Skin epidermis (tissue), 12 donors: ENCODE results near the gene KIF16B.

Experiments used
- H3K27ac ChIP-seq, 21 experiments: fragments of 200-600 bp; sonication (generic) in 11 of 21; one replicate each; pipeline ENCODE4 v1.5.0; 2020; ENCODE audit warnings: mild to moderate bottlenecking in 3 of 21, inconsistent platforms in 2 of 21, moderate library complexity in 2 of 21
- H3K4me3 ChIP-seq, 7 experiments: fragments of 200-600 bp; sonication (generic) in 2 of 7; one replicate each; pipeline ENCODE4 v1.5.0; 2020; ENCODE audit warnings: inconsistent platforms in 2 of 7, mild to moderate bottlenecking in 2 of 7, moderate library complexity in 1 of 7

The KIF16B gene

DNA sequence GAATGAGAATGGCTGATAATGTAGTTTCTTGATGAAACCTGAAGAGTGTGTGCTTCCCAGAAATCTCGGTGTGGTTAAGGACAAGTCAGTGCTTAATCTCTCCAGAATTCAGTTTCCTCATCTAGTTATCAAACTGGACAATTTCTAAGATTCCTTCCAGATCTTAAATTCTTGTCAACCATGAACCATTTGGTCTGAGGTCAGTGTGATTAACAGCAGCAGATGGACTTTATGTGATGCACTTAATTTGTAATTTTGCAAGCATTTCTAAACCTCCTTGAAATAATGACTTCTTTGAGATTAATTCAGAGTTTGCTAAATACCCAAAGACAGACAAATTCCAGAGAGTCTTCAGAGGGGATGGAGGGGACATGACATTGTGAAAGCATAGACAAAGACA is 160.3 kb downstream of the KIF16B start:
- H3K4me3 ChIP-seq, result no peak overlapping the region
- H3K27ac ChIP-seq, result no peak overlapping the region

DNA sequence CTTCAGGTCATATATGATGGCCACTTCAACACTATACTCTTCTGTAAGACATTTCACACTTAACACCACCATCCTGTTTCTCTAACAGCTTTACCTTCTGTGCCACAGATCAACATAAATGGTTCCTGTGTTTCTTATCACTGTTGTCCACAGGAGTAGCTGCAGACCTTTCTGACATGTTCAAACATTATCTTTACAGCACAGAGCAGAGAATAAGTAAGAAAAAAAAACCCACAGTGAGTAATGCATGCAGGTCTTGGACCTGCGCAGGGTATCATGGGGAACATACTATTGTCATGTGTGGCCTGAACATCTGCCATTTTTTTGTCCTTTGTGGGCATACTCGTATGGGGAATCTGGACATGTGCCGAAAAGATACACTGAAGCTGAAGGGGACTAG is 161.9 kb downstream of the KIF16B start:
- H3K4me3 ChIP-seq, result no peak overlapping the region
- no peak overlapping the region for H3K27ac ChIP-seq

DNA sequence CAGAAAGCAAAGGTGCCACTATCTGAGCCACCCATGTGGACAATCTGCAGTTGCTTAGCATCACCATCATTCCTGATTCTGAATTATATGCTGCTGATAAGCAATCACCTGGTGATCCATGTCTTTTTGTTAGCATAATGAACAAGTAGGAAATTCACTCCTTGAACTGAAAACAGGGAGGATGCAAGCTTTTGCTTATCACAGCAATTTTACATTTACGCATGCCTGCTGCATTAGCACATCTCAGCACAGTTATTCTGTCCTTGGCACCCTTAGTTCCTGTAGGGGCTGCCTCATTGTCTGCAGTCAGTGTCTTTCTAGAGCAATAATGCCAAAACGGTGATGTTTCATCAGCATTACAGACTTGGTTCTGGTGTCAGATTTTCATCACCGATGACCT is 162.6 kb downstream of the KIF16B start:
- Histone ChIP-seq H3K27ac (no peak overlapping the region), H3K4me3 (no peak overlapping the region)

DNA sequence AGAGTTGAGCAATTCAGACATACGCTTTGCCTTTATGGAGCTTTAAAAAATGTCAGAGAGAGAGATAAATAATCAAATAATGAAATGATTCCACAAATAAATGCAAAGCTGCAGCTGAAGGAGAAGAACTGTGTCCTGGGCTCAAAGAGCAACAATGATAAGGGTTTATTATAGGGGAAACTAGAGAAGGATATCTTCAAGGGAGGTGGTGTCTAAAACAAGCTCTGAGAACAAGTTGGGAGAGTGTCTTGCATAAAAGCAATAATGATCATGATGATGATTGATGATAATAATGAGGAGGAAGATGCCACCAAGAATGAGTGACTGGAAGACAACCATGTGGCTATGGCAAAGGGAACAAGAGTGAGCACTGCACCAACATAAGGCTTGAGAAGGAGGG is 164.3 kb downstream of the KIF16B start:
- Histone ChIP-seq H3K4me3 (no peak overlapping the region), H3K27ac (no peak overlapping the region)

DNA sequence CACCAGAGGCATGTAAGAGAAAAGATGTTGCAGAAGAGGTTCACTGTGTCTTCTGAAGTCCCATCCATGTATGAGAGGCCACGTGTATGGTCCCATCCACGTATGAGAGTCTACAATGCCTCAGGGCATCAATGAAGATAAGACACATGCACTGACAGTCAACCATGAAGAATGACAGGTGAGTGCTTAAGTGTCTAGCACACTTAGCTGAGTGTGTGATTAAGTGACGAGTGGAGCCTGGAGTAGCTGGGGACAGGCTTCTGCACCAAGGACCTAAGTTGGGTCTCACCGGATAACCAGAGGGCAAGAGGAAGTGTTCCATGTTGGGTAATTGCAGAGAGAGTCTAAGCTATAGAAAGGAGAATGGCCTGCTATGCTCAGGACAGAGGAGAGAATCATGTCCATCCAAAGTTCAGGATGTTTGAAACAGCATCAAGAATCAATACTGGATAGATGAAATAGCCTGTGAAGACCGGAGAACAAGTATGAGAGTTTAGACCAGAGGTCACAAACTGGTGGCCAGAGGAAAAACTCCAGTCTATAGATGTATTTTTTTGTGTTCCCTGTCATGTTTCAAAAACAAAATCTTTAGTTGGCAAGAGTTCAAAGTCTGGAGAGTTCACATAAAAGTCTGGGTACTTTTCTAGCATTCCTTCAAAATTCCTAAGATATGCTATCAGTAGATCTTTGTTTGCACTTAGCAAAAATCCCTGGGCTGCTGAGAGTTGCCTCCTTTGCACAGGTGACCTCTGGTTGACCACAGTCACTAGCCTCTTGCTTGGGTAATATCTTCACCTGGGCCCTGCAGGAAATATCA is 165.8 kb downstream of the KIF16B start:
- Histone ChIP-seq H3K4me3 (no peak overlapping the region), H3K27ac (no peak overlapping the region)

DNA sequence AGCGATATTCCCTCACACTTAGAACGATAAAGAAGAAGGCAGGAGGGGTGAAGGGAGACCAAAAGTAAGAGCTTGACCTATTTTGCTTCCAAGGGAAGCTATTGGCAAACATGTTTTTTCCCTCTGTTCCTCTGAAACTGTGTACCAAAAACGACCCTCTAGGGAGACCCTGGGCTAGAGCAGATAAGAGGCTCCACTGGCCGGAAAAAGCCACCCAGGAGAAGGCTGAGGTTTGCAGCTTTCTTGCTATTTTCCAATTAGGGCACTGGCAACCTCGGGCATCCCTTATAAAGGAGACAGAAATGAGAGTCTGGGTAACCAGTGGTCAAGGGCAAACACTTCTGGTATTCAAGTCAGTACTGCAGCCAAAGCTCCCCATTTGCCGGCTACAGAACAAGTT is 168.0 kb downstream of the KIF16B start:
- H3K4me3 ChIP-seq, result no peak overlapping the region
- no peak overlapping the region for H3K27ac ChIP-seq

DNA sequence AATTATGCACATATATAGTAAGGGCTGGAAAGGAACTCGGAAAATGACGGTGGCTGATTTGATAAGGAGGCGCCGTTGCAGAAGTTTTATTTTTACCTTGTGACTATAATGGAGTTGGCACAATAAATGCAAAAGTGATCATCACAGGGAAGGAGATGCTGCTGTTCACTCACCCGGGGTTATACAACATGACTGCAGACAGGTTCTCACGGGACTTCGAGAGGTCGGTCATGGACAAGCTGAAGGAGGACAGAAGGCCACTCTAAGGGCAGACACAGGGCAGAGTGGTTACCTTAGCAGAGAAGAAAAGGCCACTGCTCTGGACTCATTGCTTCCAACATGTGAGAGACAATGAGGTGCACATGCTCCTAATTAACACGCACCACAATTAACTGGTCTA is 168.6 kb downstream of the KIF16B start:
- Histone ChIP-seq H3K27ac (no peak overlapping the region), H3K4me3 (no peak overlapping the region)

DNA sequence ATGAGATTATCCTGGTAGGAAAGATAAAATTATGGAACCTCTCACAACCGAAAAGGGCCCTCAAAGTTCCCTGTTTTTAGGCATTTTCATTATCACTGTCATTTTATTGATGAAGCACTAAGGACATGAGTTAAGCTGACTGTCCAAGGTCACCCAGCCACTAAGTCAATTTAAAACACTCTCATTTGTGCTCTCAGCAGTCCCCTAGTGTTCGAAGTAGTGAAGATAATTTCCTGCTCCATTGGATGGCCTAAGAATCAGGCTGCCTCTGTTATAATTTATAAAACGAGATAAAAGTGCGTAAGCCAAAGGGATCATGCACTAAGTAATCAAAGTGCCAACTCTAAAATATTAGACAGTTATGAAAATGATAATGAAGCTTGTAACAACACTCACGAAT is 169.1 kb downstream of the KIF16B start:
- no peak overlapping the region for H3K27ac ChIP-seq

DNA sequence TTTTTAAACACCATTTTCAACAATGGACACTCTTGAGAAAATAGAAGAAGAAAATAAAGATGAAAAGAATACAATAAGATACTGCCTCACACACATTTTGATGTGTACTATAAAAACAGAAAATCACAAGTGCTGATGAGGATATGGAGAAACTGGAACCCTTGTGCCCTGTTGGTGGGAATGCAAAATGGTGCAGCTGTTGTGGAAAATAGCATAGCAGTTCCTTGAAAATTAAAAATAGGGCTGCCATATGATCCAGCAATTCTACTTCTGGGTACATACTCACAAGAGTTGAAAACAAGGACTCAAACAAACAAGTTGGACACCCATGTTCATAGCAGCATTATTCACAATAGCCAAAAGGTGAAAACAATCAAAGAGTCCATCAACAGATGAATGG is 173.0 kb downstream of the KIF16B start:
- H3K4me3 ChIP-seq, result no peak overlapping the region
- H3K27ac ChIP-seq, result no peak overlapping the region

More for the DNA sequence above, 169.1 kb downstream of the KIF16B start:
- H3K4me3 ChIP-seq, result no peak overlapping the region

DNA sequence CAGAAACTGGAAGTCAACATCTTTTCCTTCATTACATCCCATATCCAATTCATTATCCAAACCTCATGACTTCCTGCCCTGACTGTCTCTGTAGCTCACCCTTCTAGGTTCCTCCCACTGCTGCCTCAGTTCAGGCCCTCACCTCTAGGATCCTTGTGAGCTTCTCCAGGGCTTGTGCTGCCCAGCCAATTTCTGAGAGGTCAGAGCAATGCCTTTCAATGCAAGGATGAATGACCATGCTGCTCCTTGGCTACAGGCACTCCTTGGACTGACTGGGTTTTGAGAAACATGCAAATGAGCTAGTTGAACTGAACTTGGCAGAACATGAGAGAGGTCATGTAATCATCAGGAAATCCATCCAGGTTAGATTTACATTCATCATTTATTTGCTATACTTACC is 173.4 kb downstream of the KIF16B start:
- H3K4me3 ChIP-seq, result no peak overlapping the region
- no peak overlapping the region for H3K27ac ChIP-seq

DNA sequence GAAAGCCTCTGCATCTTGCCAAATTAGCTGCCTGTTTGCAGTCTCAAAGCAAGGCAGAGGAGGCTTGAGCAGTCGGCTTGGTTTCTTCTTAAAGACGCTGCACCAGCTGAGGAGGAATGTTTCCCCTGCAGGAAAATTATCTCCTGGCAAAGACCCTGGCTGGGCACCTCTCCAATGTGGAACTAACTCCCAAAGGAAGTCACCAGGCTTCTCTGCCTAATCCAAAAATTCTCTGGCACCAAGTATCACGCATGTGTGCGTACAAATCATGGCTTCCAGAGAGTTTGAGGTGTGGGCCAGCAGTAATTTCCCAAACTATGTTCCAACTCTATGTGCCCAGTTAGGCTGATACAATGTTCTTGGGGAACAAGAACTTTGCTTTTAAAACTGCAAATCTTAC is 176.2 kb downstream of the KIF16B start:
- H3K4me3 ChIP-seq, result no peak overlapping the region
- H3K27ac ChIP-seq, result peak overlapping the region in 1 of 21 experiments; percentile 36

DNA sequence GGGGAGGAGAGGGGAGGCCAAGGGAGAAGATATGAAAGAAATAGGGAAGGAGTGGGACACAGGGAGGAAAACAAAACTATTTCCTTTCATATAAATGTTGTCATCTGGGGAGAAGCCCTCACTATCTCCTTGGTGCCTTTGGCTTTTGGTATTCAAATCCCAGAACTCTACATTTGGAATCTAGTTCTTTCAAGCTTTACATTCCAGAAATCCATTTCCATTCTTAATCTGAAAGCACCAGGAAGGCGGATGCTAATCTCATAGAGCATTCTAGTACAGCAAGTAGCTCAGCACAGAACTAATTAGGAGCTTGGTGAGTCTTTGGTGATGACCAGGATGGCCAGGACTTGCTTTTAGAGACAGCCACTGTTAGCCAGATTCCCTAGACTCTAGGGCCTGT is 177.9 kb downstream of the KIF16B start:
- Histone ChIP-seq H3K27ac (no peak overlapping the region), H3K4me3 (no peak overlapping the region)

DNA sequence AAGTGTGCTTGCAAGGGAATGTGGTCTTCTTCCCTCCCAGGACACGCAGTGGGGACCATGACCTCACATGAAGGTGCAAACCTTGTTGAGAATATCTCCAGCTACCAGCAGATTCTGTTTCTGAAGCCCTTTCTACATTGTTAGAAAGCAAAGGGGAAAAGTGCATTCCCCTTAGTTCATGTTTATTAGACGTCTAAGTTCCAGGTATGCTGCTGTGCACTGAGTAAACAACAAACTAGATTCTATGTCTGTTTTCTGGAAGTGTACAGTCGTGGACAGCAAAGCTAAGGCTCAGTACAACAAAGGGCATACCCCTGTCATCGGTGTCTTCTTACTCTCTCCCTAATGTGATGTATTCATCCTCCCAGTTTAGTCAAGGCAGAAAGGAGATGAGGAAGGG is 178.5 kb downstream of the KIF16B start:
- H3K27ac ChIP-seq, result no peak overlapping the region
- no peak overlapping the region for H3K4me3 ChIP-seq

DNA sequence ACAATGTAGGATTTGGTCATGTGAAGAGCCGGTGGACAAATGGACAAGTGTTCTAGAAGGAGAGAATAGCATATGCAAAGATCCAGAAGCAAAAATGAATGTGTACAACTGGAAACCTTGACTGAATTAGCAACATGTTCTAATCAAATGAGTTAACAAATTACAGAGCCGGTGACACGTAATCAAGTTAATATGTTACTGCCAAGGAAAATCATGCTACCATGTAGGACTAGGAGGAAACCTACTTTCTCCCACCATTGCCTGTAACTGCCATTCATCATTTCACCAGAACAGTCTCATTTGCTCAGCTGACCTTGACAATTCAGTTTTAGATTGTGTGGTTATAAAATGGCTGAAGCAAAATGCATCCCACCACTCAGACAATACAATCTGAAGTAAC is 179.4 kb downstream of the KIF16B start:
- Histone ChIP-seq H3K27ac (no peak overlapping the region), H3K4me3 (no peak overlapping the region)

DNA sequence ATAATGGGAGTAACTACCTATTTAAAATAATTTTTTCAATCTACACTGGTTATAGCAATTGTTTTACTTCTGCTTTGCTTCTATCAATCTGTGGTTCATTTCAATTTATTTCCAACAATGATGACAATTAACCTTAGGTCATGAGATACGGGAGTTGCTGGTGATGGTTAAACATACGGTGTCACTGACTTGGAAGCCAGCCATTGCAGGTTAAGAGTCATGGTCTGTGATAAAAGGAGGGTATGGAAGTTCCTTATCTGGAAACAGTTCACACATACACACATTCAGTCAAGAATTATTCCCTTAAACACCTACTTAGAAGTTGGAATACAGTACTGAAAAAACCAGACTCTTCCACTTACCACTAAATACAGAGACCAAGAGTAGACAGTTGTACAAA is 180.0 kb downstream of the KIF16B start:
- no peak overlapping the region for H3K4me3 ChIP-seq
- no peak overlapping the region for H3K27ac ChIP-seq

DNA sequence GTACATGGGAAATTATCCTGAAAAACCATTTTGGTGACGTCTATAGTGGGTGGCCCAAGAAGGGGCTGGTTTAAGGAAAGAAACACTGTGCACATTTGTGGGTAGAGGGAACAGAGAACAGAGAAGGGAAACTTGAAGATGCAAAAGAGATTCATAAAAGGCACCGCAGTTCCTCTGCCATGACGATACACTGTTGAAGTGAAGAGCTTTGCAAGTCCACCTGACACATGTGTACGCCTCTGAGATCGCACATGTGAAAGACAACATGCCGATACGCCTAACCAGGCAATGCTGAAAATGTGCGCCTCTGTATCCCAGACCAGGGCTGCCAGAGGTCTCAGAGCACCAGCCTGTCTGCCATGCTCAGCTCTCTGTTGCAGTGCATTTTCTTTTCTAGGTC is 180.9 kb downstream of the KIF16B start:
- H3K27ac ChIP-seq, result no peak overlapping the region
- no peak overlapping the region for H3K4me3 ChIP-seq

DNA sequence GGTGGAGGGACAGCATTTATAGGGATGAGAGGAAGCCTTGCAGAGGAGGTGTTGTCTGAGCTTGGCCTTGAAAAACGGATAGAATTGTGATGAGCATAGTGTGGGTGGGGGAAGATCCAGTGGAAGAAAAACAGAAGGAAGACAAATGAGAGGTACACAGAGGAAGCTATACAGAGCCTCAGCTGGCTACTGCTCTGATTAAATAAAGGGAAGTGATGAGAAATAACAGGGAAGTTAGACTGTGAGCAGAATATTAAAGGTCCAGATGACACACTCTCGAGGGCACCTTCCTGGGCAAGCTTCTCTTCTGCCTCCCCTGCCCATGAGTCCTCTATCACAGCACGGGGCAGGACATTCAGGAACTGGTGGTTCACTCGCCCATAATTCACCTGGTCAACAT is 182.3 kb downstream of the KIF16B start:
- Histone ChIP-seq H3K27ac (no peak overlapping the region), H3K4me3 (no peak overlapping the region)

DNA sequence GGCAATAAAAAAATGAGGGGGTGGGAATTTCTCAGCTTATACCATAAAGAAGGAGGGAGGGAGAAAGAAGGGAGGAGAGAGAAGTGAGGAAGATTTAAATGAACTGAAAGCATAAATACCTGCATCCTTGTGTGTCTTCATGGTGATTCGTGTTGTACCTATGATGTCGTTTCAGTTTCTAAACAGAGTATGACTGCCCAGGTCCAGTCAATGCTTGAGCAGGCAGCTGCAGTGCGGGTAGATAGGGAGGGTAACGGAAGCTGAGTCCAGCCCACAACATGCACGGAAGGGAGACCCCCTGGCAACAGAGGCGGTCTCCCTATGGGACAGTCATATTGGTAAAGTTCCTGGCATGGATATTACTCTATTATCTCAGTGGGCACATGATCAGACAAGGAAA is 184.5 kb downstream of the KIF16B start:
- Histone ChIP-seq H3K4me3 (no peak overlapping the region), H3K27ac (no peak overlapping the region)

DNA sequence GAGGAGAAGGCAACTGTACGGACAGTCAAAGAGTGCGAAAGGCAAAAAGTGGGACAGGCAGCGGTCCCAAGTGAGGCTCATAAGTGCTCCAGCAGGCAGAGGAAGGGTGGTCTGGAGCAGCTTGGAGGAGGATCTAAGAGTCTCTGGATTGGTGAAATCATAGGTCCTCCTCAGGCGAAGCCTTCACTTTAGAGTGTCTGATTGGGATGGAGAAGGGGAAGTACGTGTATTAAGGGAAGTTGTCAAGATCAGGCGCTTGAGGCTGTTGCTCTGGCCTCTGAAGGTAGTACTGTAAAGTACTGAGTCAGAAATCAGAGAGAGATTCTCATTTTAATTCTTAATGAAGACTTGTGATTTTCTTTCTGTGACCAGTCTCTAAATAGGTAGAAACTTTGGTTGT is 185.6 kb downstream of the KIF16B start:
- H3K4me3 ChIP-seq, result no peak overlapping the region
- H3K27ac ChIP-seq, result no peak overlapping the region

DNA sequence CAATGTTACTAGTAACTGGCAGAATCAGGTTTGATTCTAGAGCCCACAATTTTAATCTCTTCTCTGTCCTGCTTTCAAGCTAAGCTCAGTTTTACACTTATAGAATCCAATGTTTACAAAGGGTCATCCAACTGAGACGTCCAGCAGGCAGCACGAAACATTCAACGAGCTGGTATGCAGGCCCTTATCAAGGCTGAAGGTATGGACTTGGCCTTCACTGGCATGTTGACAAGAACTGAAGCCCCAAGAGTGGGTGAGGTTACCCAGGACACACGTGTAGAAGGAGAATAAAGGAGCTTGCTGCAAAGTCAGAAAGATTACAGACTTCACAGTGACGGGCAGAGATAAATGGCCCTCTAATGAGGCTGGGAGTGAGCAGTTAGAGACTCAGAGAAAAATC is 187.4 kb downstream of the KIF16B start:
- H3K27ac ChIP-seq, result no peak overlapping the region
- no peak overlapping the region for H3K4me3 ChIP-seq

DNA sequence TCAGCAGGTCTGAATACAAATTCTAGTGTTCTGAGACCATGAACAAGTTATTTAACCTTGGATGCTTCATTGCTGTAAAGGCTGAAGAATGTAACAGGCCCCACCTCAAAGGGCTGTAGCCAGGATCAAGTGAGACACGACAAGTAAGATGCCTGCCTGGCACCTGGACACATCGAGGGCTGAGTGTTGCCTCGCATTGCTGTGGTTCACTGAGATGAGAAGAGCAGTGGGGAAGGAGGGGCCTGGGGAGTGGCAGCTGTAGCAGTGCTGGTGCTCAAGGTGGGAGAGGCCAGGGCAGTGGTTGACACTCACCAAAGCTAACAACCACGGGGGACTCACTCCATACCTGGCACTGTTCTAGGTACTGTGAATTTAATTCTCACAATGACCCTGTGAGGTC is 187.8 kb downstream of the KIF16B start:
- Histone ChIP-seq H3K27ac (no peak overlapping the region), H3K4me3 (no peak overlapping the region)

DNA sequence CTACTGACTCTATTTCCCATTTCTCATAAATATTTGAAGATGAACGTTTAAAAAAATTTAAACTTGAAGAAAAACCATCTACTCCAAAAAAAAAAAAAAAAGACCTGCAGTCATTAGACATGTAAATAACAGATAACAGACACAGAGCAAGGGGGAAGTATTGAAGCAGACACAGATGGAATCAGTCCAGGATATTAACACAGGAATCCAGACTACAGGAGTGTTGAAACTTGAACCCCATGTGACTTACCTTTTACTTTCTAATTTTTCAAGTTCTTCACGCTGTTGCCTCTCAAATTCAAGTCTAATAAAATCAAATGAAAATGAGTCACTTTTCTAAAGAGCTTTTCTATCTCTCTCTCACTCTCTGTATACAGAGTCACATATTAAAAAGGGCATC is 191.8 kb downstream of the KIF16B start:
- no peak overlapping the region for H3K4me3 ChIP-seq

More for the DNA sequence above, 191.8 kb downstream of the KIF16B start:
- H3K27ac ChIP-seq, result no peak overlapping the region
